ENCODE data around the gene SPATS2.
"Not testable (repeated sequence)": the region's sequence is repeated elsewhere in the genome, so short reads cannot be mapped to it uniquely, and the experiment has no call there.

SPATS2 gene

GRCh38 chr12:49414364-49414763 lies 47.1 kb downstream of the SPATS2 start:
- DNase-seq: no peak

DNA sequence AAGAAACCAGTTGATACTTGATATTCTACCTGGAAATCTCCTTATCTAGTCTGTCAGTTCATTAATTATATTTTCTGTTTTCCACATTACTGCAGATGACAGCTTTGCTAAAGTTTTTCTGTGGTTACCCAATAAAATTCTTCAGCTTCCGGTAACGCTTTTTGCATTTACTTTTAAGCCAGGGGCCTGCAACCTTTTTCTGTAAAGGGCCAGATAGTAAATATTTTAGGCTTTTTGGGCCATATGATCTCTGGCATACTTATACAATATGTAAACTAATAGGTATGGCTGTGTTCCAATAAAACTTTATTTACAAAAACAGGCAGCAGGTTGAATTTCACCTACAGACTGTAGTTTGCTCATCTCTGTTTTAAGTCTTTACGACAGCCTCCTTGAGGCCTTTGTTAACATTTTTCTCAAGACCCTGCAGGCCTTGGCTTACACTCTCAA lies 48.3 kb downstream of the SPATS2 start:
- DNase-seq: no peak

DNA sequence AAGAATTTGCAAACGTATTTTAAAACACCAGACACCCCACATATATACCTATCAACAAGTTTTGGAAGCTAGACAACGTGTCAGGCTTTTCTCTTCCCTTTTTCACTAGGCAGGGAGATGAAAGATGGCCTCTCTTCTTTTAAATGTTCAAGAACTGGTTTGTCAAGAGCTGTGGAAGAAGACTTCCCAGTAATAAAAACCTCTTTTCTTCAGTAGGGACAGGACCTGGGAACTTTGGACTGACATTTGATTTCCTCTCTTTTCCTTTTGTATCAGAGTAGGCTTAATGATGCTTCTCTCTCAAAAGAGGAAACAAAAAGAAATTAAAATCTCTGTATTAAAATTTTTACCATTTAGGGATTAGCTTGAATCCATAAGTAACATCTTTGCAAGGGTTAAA lies 49.6 kb downstream of the SPATS2 start:
- no peak for DNase-seq

DNA sequence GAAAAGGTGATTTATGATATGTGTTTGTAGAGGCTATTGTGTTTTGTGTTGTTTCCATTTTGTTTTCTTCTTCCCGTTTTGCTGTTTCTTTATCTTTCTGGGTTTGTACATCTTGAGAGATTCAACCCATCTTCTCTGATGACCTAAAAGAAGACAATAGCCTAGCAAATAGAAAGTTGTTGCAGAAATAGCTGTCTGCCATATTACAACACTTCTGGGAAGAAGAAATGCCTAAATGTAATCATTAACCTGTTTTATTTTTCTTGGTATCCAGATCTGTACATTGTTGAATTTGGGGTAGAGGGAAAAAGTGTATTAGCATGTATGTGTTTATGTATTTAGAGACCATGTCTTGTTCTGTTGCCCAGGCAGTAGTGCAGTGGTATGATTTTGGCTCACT lies 50.3 kb downstream of the SPATS2 start:
- DNase-seq: no peak

GRCh38 chr12:49420556-49420955 lies 53.3 kb downstream of the SPATS2 start:
- DNase-seq: no peak

- no peak for DNase-seq
Observed at GRCh38 chr12:49422114-49422513, 54.9 kb downstream of the SPATS2 start.

GRCh38 chr12:49428793-49429192 lies 61.5 kb downstream of the SPATS2 start:
- no peak for DNase-seq

- DNase-seq: no peak
Observed at GRCh38 chr12:49432616-49433015, 65.4 kb downstream of the SPATS2 start.

GRCh38 chr12:49436799-49437198 lies 69.5 kb downstream of the SPATS2 start:
- DNase-seq: not testable (repeated sequence)

GRCh38 chr12:49439042-49439441 lies 71.8 kb downstream of the SPATS2 start:
- no peak for DNase-seq

DNA sequence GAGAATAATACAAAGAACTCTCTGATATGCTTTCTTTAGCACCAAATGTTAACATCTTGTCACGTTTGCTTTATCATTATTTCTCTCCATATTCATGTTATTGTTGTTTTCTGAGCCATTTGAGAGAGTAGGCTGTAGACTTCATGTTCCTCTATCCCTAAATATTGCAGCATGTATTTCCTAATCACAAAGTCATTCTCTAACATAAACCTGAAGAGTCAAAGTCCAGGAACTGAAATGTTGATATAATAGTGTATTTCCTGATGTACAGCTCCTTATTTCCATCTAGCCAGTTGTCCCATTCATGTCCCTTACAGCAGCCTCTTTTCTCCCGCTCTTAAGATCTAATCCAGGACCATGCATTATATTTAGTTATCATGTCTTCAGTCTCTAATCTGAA lies 72.8 kb downstream of the SPATS2 start:
- no peak for DNase-seq

DNA sequence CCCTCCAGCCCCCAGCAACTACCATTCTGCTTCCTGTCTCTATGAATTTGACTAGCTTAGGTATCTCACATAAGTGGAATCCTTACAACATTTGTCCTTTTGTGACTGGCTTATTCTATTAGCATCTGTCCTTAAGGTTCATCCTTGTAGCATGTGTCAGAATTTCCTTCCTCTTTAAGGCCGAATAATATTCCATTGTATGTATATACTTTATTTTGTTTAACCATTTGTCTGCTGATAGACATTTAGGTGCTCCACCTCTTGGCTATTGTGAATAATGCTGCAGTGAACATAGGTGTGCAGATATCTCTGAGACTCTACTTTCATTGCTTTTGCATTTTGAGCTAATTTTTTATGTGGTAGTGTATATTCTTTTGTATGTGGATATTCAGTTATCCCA lies 75.7 kb downstream of the SPATS2 start:
- no peak for DNase-seq

- DNase-seq: no peak
Observed at GRCh38 chr12:49446571-49446970, 79.3 kb downstream of the SPATS2 start.

DNA sequence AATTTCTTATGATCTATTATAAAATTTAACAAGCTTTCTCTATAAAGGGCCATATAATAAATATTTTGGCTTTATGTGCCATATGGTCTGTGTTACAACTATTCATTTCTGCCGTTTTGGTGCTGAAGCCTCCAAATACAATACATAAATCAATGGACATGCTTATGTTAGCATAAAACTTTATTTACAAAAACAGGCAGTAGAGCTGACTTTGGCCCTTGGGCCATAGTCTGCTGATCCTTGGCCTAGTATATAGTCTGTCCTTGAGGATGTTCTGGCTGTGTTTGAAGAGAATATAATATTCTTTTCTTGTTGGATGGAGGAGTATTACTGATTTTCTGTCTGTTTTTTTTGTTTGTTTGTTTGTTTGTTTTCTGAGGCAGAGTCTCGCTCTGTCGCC lies 81.6 kb downstream of the SPATS2 start:
- DNase-seq: no peak

GRCh38 chr12:49451468-49452259 lies 84.4 kb downstream of the SPATS2 start:
- DNase-seq: no peak

GRCh38 chr12:49455501-49455900 lies 88.2 kb downstream of the SPATS2 start:
- DNase-seq: no peak

GRCh38 chr12:49456131-49456679 lies 88.9 kb downstream of the SPATS2 start:
- no peak for DNase-seq

DNA sequence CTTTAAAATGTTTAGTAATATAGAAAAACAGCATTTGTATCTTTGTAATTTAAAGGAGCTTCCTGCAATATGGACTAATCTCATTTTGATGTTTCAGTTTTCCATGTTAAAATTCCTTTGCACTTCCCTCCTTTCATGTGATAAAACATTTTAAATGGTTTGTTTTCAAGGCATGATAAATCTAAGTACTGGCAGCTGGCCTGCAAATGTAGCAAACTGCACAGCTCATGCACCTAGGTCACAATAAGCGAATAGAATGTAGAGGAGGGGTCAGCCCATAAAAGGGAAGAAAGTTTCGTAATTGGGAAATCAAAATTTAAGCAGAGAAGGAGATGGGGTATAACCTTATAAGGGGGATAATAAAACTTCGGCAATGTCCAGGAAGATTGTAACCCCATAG lies 91.6 kb downstream of the SPATS2 start:
- DNase-seq: no peak

- no peak for DNase-seq
Observed at GRCh38 chr12:49461221-49461620, 94.0 kb downstream of the SPATS2 start.

GRCh38 chr12:49462083-49462744 lies 95.0 kb downstream of the SPATS2 start:
- no peak for DNase-seq

DNA sequence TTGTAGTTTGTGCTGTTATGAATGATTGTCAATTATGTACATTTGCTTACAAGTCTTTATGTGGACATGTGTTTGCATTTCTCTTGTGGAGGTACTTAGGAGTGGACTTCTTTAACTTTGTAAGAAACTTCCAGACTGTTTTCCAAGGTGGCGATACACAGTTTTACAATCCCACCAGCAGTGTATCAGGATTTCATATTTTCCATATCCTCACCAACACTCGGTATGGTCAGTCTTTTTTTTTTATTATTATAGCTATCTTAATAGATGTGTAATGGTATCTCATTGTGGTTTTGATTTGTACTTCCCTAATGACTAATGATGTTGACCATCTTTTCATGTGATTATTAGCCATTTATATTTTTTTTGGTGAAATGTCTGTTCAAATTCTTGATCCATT lies 97.9 kb downstream of the SPATS2 start:
- no peak for DNase-seq

DNA sequence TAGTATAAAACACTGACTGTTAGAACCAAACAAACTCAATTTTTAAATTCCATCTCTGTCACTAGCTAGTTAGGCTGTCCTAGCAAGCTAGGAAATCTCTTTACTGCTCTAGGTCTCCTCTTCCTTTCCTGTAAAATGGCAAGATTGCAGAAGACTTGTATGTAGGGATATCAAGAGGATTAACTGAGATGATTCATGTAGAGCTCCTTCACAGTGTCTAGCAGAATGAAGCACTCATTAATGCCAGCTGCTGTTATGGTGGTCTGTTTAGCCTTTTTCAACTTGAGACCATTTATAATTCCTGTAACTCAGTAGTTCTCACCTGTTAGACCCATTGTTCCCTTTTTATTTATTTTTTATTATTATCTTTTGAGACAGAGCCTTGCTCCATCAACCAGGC lies 103.7 kb downstream of the SPATS2 start:
- DNase-seq: no peak

DNA sequence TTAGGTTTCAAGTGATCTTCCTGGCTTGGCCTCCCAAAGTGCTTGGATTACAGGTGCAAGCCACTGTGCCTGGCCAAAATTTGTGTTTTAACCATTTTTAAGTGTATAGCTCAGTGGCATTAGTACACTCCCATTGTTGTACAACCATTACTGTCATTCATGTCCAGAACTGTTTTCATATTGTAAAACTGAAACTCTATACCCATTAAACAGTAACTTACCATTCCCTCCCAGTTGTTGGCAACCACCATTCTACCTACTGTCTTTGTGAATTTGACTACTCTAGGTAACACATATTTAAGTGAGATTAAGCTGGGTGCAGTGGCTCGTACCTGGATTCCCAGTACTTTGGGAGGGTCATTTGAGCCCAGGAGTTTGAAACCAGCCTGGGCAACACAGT lies 104.3 kb downstream of the SPATS2 start:
- no peak for DNase-seq

DNA sequence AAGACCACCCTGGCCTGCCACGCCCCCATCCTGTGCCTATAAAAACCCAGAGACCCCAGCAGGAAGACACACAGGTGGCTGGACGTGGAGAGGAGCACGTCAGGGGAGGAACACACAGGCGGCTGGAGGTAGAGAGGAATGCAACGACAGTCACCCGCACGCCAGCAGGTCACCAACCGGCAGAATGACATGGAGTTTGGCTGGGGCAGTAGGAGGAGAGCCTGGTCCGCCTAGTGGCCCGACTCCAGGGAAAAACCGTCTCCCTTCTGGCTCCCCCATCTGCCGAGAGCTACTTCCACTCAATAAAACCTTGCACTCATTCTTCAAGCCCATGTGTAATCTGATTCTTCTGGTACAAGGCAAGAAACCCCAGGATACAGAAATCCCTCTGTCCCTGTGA lies 108.8 kb downstream of the SPATS2 start:
- no peak for DNase-seq
